Right lobe of liver (tissue), 6 donors: ENCODE data around the gene MAPRE2. TPM values are rescaled to one million over a fixed set of nuclear protein-coding genes. Genes with fewer than 3 reads are reported as not detected.
"Not testable (repeated sequence)": the region's sequence is repeated elsewhere in the genome, so short reads cannot be mapped to it uniquely, and the experiment has no call there.

Source experiments
- ATAC-seq, 4 donors: fragments of 200-7000 bp; cut with Tn5 transposase; one replicate each; pipeline ENCODE4 v1.9.1; 2020; ENCODE audit warnings: mild to moderate bottlenecking in 4 of 4, moderate library complexity in 4 of 4
- DNase-seq, 3 donors: peaks; one replicate each; pipeline ENCODE4 v3.0.0-alpha.2; 2020
- H3K27ac ChIP-seq, 3 donors: fragments of 200-600 bp; one replicate each; pipeline ENCODE4 v1.8.0; 2022
- H3K27me3 ChIP-seq, 2 donors: fragments of 200-600 bp; one replicate each; pipeline ENCODE4 v1.8.0; 2022
- H3K36me3 ChIP-seq, 4 donors: fragments of 200-600 bp; sonication (generic) in 1 of 4; one replicate each; pipeline versions ENCODE4 v1.5.1 to v1.8.0; 2017 to 2022; ENCODE audit warnings: control low read depth in 1 of 4
- H3K4me1 ChIP-seq, 4 donors: fragments of 200-600 bp; sonication (generic) in 1 of 4; one replicate each; pipeline versions ENCODE4 v1.5.1 to v1.8.0; 2017 to 2022; ENCODE audit warnings: control low read depth in 1 of 4
- H3K4me3 ChIP-seq, 3 donors: fragments of 200-600 bp; one replicate each; pipeline ENCODE4 v1.8.0; 2022
- H3K9me3 ChIP-seq, 4 donors: fragments of 200-600 bp; sonication (generic) in 1 of 4; one replicate each; pipeline versions ENCODE4 v1.5.1 to v1.8.0; 2017 to 2022; ENCODE audit warnings: control low read depth in 1 of 4
- POLR2A ChIP-seq: fragments of 450-650 bp; IDR thresholded peaks from one replicate; pipeline ENCODE4 v1.6.1; 2017; ENCODE audit warnings: antibody characterized with exemption, mild to moderate bottlenecking
- WGBS: methylation state at CpG from one replicate; pipeline ENCODE4 v1.1.6; 2018; ENCODE audit warnings: low coverage, low lambda C conversion rate; ENCODE audit not compliant: insufficient coverage; ENCODE audit errors: missing lambda C conversion rate; 5-methylcytosine and 5-hydroxymethylcytosine counted together
- intact Hi-C, 2 donors: fragments of 100-400 bp; cut with DNase I; formaldehyde crosslinking; loops; one replicate each; pipeline versions ENCODE4 v1.11.2 to v1.14.1; 2022
- total RNA-seq, 6 experiments: library from RNA; depleted of rRNA in 2 of 6; stranded (reverse); fragments of >200 nt in 2 of 6; fragmentation: NEBNext Ultra II Directional in 3 of 6; extraction: Animal tissue kit (Norgen Biotek cat#: 25700) in 3 of 6; gene quantifications; one replicate each; pipeline versions ENCODE4 v1.1.0 to v1.2.4, GENCODE V29; 2016 to 2023
- TF ChIP-seq, protein P1 (sequence below), 4 donors: fragments of 200-600 bp in 3 of 4; fragments of 450-650 bp in 1 of 4; IDR thresholded peaks; one replicate each; pipeline versions ENCODE4 v1.5.1 to v1.8.0; 2016 to 2022; ENCODE audit warnings: antibody characterized with exemption in 4 of 4, mild to moderate bottlenecking in 2 of 4
- donor health status: DM: no; HTN: yes; CAD: no.
- donor health status: DM: no; HTN: no; CAD: no.
- donor health status: DM: no; HTN: no; CAD: no.
- donor health status: DM: no; HTN: yes; CAD: no.
- donor health status: DM: no; HTN: yes; CAD: no.

The MAPRE2 gene
- total RNA-seq, 6 experiments from 2014 or later = 17.0 to 25.9 (median 21.5) TPM

- H3K36me3 ChIP-seq = no peaks in the 10 kb centered on the region
- H3K4me3 ChIP-seq = no peak overlapping the region
- peaks cover 0 to 9% (median 0%) of the 10 kb centered on the region in 4 donors for H3K4me1 ChIP-seq
- no peak for DNase-seq
- intact Hi-C loops = no loop called here
- H3K27me3 ChIP-seq = no peaks in the 10 kb centered on the region
- no peak for TF ChIP-seq POLR2A
- TF ChIP-seq, protein P1, sequence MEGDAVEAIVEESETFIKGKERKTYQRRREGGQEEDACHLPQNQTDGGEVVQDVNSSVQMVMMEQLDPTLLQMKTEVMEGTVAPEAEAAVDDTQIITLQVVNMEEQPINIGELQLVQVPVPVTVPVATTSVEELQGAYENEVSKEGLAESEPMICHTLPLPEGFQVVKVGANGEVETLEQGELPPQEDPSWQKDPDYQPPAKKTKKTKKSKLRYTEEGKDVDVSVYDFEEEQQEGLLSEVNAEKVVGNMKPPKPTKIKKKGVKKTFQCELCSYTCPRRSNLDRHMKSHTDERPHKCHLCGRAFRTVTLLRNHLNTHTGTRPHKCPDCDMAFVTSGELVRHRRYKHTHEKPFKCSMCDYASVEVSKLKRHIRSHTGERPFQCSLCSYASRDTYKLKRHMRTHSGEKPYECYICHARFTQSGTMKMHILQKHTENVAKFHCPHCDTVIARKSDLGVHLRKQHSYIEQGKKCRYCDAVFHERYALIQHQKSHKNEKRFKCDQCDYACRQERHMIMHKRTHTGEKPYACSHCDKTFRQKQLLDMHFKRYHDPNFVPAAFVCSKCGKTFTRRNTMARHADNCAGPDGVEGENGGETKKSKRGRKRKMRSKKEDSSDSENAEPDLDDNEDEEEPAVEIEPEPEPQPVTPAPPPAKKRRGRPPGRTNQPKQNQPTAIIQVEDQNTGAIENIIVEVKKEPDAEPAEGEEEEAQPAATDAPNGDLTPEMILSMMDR (IDR thresholded peaks at IDR 0.05) = no peak
- no peak for ATAC-seq
- WGBS = 77% methylated on average over 4 of the region's 4 CpGs
- H3K9me3 ChIP-seq = no peaks in the 10 kb centered on the region
- no peak overlapping the region for H3K27ac ChIP-seq
Measured at GRCh38 chr18:35106013-35106844, 65.0 kb downstream of the MAPRE2 start.

GRCh38 chr18:35106845-35107148, 65.6 kb downstream of the MAPRE2 start:
- Histone ChIP-seq H3K9me3 (no peaks in the 10 kb centered on the region), H3K36me3 (no peaks in the 10 kb centered on the region), H3K4me3 (no peak overlapping the region), H3K27ac (no peak overlapping the region), H3K4me1 (peaks cover 0 to 9% (median 0%) of the 10 kb centered on the region in 4 donors), H3K27me3 (no peaks in the 10 kb centered on the region)
- 82% methylated on average over 2 of the region's 2 CpGs for WGBS
- DNase-seq (no peak), ATAC-seq (no peak)
- TF ChIP-seq POLR2A = no peak
- TF ChIP-seq, protein P1 (IDR thresholded peaks at IDR 0.05) = no peak
- intact Hi-C loops = no loop called here

DNA sequence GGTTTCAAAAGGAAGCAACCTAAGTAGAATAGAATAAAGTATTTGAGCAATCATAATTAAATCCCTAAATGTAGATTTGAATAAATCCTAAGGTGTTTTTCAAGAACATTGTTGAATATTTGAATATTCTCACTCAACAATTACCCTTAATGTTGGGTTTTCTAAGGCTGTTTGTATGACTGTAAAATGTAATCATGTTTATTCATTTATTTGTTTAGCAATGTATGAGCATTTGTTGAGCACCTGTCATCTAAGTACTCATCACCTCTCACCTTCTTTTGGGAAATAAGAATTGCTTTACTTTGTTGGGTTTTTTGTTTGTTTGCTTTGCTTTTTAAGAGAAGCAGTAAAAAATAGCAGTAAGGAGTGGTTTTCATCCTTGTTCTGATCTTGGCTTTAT, 66.0 kb downstream of the MAPRE2 start:
- ATAC-seq = no peak
- Histone ChIP-seq H3K4me1 (peaks cover 0 to 9% (median 0%) of the 10 kb centered on the region in 4 donors), H3K4me3 (no peak overlapping the region), H3K27me3 (no peaks in the 10 kb centered on the region), H3K36me3 (no peaks in the 10 kb centered on the region), H3K9me3 (no peaks in the 10 kb centered on the region), H3K27ac (no peak overlapping the region)
- TF ChIP-seq POLR2A = no peak
- TF ChIP-seq, protein P1 (IDR thresholded peaks at IDR 0.05) = no peak
- intact Hi-C loops = no loop called here
- no peak for DNase-seq

- H3K9me3 ChIP-seq, DNase-seq, intact Hi-C loops, H3K36me3 ChIP-seq, H3K27ac ChIP-seq, H3K4me3 ChIP-seq, H3K4me1 ChIP-seq, ATAC-seq, H3K27me3 ChIP-seq: not testable (repeated sequence)
- 86% methylated on average over 1 of the region's 1 CpG for WGBS
Measured at GRCh38 chr18:35108088-35108487, 66.9 kb downstream of the MAPRE2 start.

GRCh38 chr18:35110059-35110458, 68.8 kb downstream of the MAPRE2 start:
- WGBS = 69% methylated on average over 3 of the region's 3 CpGs
- TF ChIP-seq POLR2A = no peak
- TF ChIP-seq, protein P1 (IDR thresholded peaks at IDR 0.05) = no peak

More at GRCh38 chr18:35110059-35110458, 68.8 kb downstream of the MAPRE2 start:
- ATAC-seq (no peak), DNase-seq (no peak)
- intact Hi-C loops = no loop called here
- no peaks in the 10 kb centered on the region for H3K36me3 ChIP-seq
- H3K27me3 ChIP-seq = no peaks in the 10 kb centered on the region
- H3K4me1 ChIP-seq = no peaks in the 10 kb centered on the region
- no peak overlapping the region for H3K4me3 ChIP-seq
- no peaks in the 10 kb centered on the region for H3K9me3 ChIP-seq
- H3K27ac ChIP-seq = no peak overlapping the region
